ENCODE data around the gene MSS51.

MSS51 gene

DNA sequence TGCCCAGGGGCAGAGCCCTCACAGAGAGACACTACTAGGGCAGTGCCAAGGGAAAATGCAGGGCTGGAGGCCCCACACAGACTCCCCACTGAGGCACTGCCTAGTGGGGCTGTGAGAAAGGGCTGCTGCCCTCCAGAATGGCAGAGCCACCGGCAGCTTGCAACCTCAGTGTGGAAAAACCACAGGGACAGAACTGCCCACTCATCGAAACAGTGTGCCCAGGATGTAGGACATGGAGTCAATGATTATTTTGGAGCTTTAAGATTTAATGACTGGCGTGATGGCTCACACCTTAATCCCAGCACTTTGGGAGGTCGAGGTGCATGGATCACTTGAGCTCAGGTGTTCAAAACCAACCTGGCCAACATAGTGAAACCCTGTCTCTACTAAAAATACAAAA is 27.5 kb upstream of the MSS51 start:
- Histone ChIP-seq H2AFZ (ENCODE audit: low read length) (no peak overlapping the region), H3K9me3 (ENCODE audit: insufficient read depth, low read depth, low read length) (no peaks in the 10 kb centered on the region), H3K9me2 (replicated peaks; ENCODE audit: low read depth, low read length) (no peaks in the 10 kb centered on the region), H3F3A (ENCODE audit: low read depth) (no peaks in the 10 kb centered on the region), H3K4me2 (ENCODE audit: low read depth, low read length, poor library complexity, severe bottlenecking) (no peak overlapping the region), H3K36me3 (ENCODE audit: insufficient read depth, low read length) (peaks cover 11% of the 10 kb centered on the region; the same call in 1 of the 2 replicates), H3K4me1 (ENCODE audit: insufficient read depth, low read length, poor library complexity, severe bottlenecking) (no peaks in the 10 kb centered on the region), H3K9ac (ENCODE audit: low read depth, low read length, poor library complexity, severe bottlenecking) (no peak overlapping the region), H3K79me2 (ENCODE audit: insufficient read depth, low read length) (no peaks in the 10 kb centered on the region), H3K4me3 (ENCODE audit: low read length, poor library complexity, severe bottlenecking) (no peak overlapping the region), H3K27me3 (ENCODE audit: insufficient read depth, low read length, poor library complexity, severe bottlenecking) (no peaks in the 10 kb centered on the region), H4K20me1 (ENCODE audit: insufficient read depth, low read length, poor library complexity, severe bottlenecking) (no peaks in the 10 kb centered on the region)
- TF ChIP-seq, protein P1, sequence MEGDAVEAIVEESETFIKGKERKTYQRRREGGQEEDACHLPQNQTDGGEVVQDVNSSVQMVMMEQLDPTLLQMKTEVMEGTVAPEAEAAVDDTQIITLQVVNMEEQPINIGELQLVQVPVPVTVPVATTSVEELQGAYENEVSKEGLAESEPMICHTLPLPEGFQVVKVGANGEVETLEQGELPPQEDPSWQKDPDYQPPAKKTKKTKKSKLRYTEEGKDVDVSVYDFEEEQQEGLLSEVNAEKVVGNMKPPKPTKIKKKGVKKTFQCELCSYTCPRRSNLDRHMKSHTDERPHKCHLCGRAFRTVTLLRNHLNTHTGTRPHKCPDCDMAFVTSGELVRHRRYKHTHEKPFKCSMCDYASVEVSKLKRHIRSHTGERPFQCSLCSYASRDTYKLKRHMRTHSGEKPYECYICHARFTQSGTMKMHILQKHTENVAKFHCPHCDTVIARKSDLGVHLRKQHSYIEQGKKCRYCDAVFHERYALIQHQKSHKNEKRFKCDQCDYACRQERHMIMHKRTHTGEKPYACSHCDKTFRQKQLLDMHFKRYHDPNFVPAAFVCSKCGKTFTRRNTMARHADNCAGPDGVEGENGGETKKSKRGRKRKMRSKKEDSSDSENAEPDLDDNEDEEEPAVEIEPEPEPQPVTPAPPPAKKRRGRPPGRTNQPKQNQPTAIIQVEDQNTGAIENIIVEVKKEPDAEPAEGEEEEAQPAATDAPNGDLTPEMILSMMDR (conservative IDR thresholded peaks at IDR 0.05; ENCODE audit: low read length) = no peak
- no peak for TF ChIP-seq EZH2phosphoT487 (IDR thresholded peaks at IDR 0.05; ENCODE audit: borderline replicate concordance)

DNA sequence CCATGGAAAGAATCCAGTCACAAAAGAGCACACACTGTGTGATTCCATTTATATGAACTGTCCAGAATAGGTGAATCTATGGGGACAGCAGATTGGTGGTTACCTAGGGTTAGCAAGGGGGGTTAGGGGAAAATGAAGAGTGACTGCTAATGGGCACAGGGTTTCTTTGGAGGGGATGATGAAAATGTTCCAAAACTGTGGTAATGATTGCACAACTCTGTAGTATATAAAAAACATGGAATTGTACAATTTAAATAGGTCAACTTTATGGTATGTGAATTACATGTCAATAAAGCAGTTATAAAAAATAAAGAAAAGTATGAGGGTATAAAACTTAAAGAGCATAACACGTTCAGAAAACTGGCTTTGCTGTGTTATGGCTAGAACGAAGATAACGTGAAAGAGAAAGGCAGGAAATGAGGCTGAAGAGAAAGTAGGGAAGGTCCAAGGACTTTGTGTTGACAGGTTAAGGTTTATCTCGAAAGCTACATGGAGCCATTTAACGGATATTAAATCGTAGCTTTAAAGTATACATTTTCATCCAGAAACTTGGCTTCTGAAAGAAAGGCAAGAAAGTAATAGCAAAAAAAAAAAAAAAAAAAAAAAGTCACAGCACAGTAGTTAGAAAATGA is 26.4 kb upstream of the MSS51 start:
- 0 out of 2 replicates have a peak, but pooled peaks cover 4% of the 10 kb centered on the region for H3K36me3 ChIP-seq (ENCODE audit: insufficient read depth, low read length)
- H3K4me3 ChIP-seq (ENCODE audit: low read length, poor library complexity, severe bottlenecking) = no peak overlapping the region
- no peaks in the 10 kb centered on the region for H3K27me3 ChIP-seq (ENCODE audit: insufficient read depth, low read length, poor library complexity, severe bottlenecking)
- H3K9me3 ChIP-seq (ENCODE audit: insufficient read depth, low read depth, low read length) = no peaks in the 10 kb centered on the region
- TF ChIP-seq EZH2phosphoT487 (IDR thresholded peaks at IDR 0.05; ENCODE audit: borderline replicate concordance) = no peak
- TF ChIP-seq, protein P1 (conservative IDR thresholded peaks at IDR 0.05; ENCODE audit: low read length) = no peak
- no peaks in the 10 kb centered on the region for H3K4me1 ChIP-seq (ENCODE audit: insufficient read depth, low read length, poor library complexity, severe bottlenecking)
- H3K4me2 ChIP-seq (ENCODE audit: low read depth, low read length, poor library complexity, severe bottlenecking) = no peak overlapping the region
- H3K9ac ChIP-seq (ENCODE audit: low read depth, low read length, poor library complexity, severe bottlenecking) = no peak overlapping the region
- H3K9me2 ChIP-seq (replicated peaks; ENCODE audit: low read depth, low read length) = no peaks in the 10 kb centered on the region
- H4K20me1 ChIP-seq (ENCODE audit: insufficient read depth, low read length, poor library complexity, severe bottlenecking) = no peaks in the 10 kb centered on the region
- H3K79me2 ChIP-seq (ENCODE audit: insufficient read depth, low read length) = no peaks in the 10 kb centered on the region
- no peak overlapping the region for H2AFZ ChIP-seq (ENCODE audit: low read length)
- H3F3A ChIP-seq (ENCODE audit: low read depth) = no peaks in the 10 kb centered on the region

DNA sequence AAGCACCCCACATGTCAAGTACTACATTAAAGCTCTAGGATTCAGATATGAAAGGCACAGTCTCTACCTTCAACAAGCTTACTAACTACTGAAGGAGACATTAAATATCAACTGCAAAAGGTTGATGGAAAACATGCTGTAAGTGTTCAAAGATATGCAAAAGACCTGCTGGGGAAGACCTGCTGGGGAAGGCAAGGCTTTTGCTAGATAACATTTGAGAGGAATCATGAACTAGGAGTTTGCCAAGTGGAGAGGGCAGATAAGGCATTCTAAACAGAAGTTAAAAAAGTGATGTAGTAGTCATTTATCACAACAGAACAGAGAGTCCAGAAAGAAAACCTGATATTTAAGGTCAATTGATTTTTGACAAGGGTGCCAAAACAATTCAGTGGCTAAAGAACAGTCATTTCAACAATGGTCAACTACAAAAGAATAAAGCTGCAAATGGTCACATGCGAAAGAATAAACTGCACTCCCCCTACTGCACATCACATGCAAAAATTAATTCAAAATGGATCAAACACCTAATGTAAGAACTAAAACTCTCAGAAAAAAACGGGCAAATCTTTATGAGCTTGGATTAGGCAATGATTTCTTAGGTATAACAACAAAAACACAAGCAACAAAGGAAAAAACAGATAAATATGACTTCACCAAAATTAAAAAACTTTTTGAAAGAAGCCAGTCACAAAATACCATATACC is 23.0 kb upstream of the MSS51 start:
- Histone ChIP-seq H3K4me1 (ENCODE audit: insufficient read depth, low read length, poor library complexity, severe bottlenecking) (no peaks in the 10 kb centered on the region), H3K36me3 (ENCODE audit: insufficient read depth, low read length) (no peaks in the 10 kb centered on the region), H3K9me3 (ENCODE audit: insufficient read depth, low read depth, low read length) (no peaks in the 10 kb centered on the region), H3F3A (ENCODE audit: low read depth) (no peaks in the 10 kb centered on the region), H3K9ac (ENCODE audit: low read depth, low read length, poor library complexity, severe bottlenecking) (no peak overlapping the region), H3K9me2 (replicated peaks; ENCODE audit: low read depth, low read length) (no peaks in the 10 kb centered on the region), H3K79me2 (ENCODE audit: insufficient read depth, low read length) (no peaks in the 10 kb centered on the region), H3K4me3 (ENCODE audit: low read length, poor library complexity, severe bottlenecking) (no peak overlapping the region), H4K20me1 (ENCODE audit: insufficient read depth, low read length, poor library complexity, severe bottlenecking) (no peaks in the 10 kb centered on the region), H3K27me3 (ENCODE audit: insufficient read depth, low read length, poor library complexity, severe bottlenecking) (no peaks in the 10 kb centered on the region), H2AFZ (ENCODE audit: low read length) (no peak overlapping the region), H3K4me2 (ENCODE audit: low read depth, low read length, poor library complexity, severe bottlenecking) (no peak overlapping the region)
- TF ChIP-seq, protein P1 (conservative IDR thresholded peaks at IDR 0.05; ENCODE audit: low read length) = no peak
- TF ChIP-seq EZH2phosphoT487 (IDR thresholded peaks at IDR 0.05; ENCODE audit: borderline replicate concordance) = no peak

All from Loucy (cell line).